Fibroblast of mammary gland (primary cell): ENCODE results near the gene OR2AJ1.

Experiments
- DNase-seq: peaks from one replicate; pipeline ENCODE4 v3.0.0-alpha.2; 2010; ENCODE audit warnings: low read depth
- H3K4me3 ChIP-seq: 2 replicates; pipeline ENCODE4 v1.5.1; 2011; ENCODE audit warnings: low read depth, mild to moderate bottlenecking, low read length, moderate library complexity; ENCODE audit not compliant: control insufficient read depth
- TF ChIP-seq, protein P1 (sequence below): conservative IDR thresholded peaks from 2 replicates; pipeline ENCODE4 v1.5.1; 2011; ENCODE audit warnings: low read depth, low read length, inconsistent platforms; ENCODE audit not compliant: control insufficient read depth, insufficient read depth

The OR2AJ1 gene

DNA sequence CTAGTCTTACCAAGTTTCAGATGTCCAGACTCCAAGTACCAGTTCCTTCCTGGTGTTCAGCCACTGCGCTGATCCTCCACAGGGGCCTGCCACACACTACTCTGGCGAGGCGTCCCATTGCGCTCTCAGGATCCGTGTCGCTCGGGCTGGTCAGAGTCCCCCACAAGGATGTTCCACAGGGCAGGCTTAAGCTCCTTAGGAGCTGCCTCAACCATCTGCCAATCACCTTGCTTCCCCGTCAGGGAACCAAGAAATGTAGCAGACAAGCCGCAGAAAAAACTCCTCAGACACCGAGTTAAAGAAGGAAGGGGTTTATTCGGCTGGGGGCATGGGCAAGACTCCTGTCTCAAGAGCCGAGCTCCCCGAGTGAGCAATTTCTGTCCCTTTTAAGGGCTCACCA, 19.5 kb upstream of the OR2AJ1 start:
- no peak overlapping the region for H3K4me3 ChIP-seq
- DNase-seq: no peak
- TF ChIP-seq, protein P1, sequence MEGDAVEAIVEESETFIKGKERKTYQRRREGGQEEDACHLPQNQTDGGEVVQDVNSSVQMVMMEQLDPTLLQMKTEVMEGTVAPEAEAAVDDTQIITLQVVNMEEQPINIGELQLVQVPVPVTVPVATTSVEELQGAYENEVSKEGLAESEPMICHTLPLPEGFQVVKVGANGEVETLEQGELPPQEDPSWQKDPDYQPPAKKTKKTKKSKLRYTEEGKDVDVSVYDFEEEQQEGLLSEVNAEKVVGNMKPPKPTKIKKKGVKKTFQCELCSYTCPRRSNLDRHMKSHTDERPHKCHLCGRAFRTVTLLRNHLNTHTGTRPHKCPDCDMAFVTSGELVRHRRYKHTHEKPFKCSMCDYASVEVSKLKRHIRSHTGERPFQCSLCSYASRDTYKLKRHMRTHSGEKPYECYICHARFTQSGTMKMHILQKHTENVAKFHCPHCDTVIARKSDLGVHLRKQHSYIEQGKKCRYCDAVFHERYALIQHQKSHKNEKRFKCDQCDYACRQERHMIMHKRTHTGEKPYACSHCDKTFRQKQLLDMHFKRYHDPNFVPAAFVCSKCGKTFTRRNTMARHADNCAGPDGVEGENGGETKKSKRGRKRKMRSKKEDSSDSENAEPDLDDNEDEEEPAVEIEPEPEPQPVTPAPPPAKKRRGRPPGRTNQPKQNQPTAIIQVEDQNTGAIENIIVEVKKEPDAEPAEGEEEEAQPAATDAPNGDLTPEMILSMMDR: no peak

DNA sequence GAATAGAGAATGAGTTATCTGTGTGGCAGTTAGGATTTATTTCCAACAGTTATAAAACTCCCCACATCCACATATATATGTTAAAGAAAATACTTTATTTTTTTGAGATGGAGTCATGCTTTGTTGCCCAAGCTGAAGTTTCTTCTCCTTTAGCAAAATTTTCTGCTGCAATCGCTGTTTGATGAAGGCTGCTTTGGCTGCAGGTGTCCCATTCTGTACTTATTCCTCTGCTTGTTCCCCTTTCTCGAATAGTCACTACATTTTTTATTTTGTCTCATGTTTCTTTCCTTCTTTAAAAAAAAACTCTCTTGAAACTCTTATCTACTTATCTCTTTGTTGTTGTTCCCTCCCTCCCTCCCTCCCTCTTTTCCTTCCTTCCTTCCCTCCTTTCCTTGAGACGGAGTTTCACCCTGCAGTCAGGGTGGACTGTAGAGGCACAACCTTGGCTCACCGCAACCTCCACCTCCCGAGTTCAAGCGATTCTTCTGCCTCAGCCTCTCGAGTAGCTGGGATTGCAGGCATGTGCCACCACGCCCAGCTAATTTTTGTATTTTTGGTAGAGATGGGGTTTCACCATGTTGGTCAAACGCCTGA, 18.7 kb upstream of the OR2AJ1 start:
- DNase-seq: no peak
- no peak overlapping the region for H3K4me3 ChIP-seq
- TF ChIP-seq, protein P1: no peak

DNA sequence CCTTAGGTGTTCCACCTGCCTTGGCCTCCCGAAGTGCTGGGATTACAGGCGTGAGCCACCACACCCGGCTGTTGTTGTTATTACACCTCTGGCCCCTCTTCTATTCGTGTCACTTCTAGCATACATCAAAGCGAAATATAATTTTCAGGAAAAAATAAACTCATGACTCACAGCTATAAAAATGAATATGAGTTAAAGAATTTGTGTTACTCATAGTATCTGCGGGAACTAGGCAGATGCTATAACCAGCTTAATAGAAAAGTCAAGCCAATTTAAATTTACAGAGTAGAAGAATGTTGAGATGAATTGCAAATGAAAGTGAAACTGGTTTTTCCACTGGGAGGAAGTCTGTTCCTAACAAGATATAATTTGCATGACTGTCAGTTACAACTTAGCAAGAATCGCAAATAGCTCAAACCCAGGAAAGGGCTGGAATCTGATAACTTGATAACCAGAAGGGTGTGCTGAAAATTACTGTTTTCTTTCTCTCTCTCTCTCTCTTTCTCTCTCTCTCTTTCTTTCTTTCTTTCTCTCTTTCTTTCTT, 18.1 kb upstream of the OR2AJ1 start:
- DNase-seq: peak; percentile 39
- TF ChIP-seq, protein P1: no peak
- no peak overlapping the region for H3K4me3 ChIP-seq

DNA sequence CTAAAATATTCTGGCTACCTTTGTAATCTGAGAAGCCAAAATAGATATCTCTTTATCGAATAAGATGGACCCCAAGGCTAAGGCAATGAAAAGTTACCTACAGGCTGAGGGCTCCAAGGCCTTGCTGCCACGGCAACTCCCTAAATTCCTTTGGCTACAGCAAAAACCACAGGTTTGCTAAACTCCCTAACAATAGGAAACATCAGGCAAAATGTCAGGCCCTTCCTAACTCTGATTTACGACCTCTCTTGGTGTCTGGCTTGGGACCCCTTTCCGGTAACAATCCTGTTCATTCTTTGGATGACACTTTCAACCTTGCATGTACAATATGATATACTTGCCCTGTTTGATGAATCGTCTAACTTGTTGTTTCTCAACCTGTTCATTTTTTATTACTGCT, 15.9 kb upstream of the OR2AJ1 start:
- TF ChIP-seq, protein P1: no peak
- no peak for DNase-seq
- no peak overlapping the region for H3K4me3 ChIP-seq

DNA sequence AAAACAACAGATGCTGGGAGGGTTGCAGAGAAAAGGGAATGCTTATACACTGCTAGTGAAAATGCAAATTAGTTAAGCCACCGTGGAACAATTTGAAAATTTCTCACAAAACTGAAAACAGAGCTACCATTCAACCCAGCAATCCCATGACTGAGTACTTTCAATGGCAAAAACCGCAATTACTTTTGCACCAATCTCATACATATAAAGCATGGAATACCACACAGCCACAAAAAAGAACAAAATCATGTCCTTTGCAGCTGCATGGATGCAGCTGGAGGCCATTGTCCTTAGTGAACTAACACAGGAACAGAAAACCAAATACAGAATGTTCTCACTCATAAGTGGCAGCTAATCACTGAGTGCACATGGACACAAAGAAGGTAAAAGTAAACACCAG, 10.9 kb upstream of the OR2AJ1 start:
- no peak for DNase-seq
- TF ChIP-seq, protein P1: no peak
- no peak overlapping the region for H3K4me3 ChIP-seq

DNA sequence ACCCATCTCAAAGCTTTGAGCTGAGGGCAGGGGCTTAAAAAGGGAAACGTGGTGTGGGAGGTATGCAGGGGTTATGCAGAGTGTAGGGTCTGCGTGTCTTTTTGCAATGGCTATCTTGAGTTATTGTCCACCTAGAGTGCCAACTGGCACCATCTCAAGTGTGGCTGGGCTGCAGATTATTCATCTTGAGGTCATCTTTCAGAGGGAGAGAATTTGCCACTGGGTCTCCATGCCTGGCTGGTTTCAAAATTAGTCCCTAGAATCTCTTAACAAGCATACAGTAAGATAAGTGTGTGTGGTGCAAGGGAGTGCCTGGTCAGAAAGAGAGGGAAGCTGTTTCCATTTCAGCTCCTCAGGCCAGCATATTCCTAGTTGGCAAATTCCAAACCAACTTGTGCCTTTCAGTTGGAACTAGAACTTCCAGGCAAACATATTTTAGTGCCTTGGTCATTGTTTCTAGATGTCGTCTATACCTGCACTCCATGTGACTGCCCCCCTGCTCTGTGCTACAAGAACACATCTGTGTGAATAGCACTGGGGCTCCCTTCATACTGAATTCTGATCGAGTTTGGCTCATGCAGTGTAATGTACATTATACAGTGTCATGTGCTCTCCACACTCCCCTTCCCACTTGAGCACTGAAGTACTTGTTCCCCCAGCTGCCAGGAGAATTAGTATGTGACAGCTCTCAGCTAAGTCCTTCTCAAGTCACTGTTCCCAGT, 9.6 kb upstream of the OR2AJ1 start:
- DNase-seq: no peak
- no peak overlapping the region for H3K4me3 ChIP-seq
- TF ChIP-seq, protein P1: no peak

DNA sequence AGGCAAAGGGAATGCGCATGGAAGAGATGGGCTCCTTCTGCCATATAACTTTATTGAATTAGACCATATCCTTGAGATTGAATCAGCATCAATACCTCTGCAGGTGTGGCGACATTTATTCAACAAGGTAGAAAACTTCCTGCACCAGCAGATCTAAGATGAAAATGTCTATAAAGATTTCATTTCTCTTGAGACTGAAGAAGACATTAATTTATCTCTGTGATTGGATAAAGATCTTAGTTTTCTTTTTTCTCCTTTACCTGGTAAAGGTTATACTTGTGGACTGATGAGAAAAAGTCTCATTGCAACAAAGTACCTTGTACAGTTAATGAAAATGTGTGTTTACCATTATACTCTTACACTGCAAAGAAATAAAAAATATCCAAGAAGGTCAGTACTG, 4.7 kb upstream of the OR2AJ1 start, which contains the start of gene OR2T8:
Gene OR2T8, plus strand, starts transcription at position 301 of the 400 bp plus-strand sequence. CDS start 766 bp downstream, outside the sequence.
- no peak for DNase-seq

More for the DNA sequence above, 4.7 kb upstream of the OR2AJ1 start, which contains the start of gene OR2T8:
- H3K4me3 ChIP-seq: no peak within 1 kb of the TSS
- TF ChIP-seq, protein P1: no peak
